ENCODE results near the gene GTPBP4.

DNA sequence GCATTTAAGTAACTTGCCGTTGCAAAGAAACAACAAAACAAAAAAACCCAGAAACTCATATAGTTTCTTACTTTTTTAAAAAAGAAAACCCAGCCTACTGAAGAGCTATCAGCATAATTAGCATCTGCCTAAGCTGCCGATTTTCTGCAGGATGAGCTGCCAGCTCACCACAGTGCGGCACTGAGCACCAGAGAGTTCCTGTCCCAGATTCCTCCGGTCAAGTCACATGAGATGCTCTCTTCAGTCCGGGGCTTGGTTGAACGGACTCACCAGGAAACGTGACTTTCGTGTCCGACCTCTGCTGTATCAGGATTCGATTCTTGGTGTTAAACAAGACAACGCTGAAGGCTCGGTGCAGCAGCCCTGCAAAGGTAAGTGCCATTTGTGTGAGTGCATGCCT lies 34.2 kb downstream of the GTPBP4 start:
- TF ChIP-seq, protein P1, sequence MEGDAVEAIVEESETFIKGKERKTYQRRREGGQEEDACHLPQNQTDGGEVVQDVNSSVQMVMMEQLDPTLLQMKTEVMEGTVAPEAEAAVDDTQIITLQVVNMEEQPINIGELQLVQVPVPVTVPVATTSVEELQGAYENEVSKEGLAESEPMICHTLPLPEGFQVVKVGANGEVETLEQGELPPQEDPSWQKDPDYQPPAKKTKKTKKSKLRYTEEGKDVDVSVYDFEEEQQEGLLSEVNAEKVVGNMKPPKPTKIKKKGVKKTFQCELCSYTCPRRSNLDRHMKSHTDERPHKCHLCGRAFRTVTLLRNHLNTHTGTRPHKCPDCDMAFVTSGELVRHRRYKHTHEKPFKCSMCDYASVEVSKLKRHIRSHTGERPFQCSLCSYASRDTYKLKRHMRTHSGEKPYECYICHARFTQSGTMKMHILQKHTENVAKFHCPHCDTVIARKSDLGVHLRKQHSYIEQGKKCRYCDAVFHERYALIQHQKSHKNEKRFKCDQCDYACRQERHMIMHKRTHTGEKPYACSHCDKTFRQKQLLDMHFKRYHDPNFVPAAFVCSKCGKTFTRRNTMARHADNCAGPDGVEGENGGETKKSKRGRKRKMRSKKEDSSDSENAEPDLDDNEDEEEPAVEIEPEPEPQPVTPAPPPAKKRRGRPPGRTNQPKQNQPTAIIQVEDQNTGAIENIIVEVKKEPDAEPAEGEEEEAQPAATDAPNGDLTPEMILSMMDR (conservative IDR thresholded peaks at IDR 0.05; ENCODE audit: low read depth, low read length) = no peak
- TF ChIP-seq EZH2 (IDR thresholded peaks at IDR 0.05; ENCODE audit: borderline replicate concordance, low read depth, low read length, poor library complexity, severe bottlenecking) = no peak
